H1 (cell line): ENCODE measurements around the gene GPHA2. TPM values are rescaled to one million over a fixed set of nuclear protein-coding genes. Genes with fewer than 3 reads are reported as not detected.

ENCODE experiments used
- CTCF ChIA-PET: fragments of 300-600 bp; sonication (Branson Sonifier 250); formaldehyde crosslinking; loops from one replicate; lab custom pipeline; 2021; ENCODE audit not compliant: partially characterized antibody; lab: Charles Lee
- POLR2A ChIA-PET: fragments of 300-600 bp; sonication (Branson Sonifier 250); formaldehyde crosslinking; loops from one replicate; lab custom pipeline; 2021; ENCODE audit warnings: inconsistent platforms; ENCODE audit not compliant: partially characterized antibody; lab: Charles Lee
- DNase-seq, 2 experiments: peaks; one replicate each; pipeline versions ENCODE4 v3.0.0 to v3.0.0-alpha.2; 2010 to 2022; ENCODE audit warnings: low spot score in 2 of 2, low read depth in 1 of 2, mixed read lengths in 1 of 2
- FAIRE-seq: peaks from 2 replicates; lab custom pipeline; 2011; peaks lifted over from hg19 to GRCh38; lab: Jason Lieb, UNC
- H2AFZ ChIP-seq: 2 replicates; pipeline ENCODE4 v1.8.1; 2012; ENCODE audit warnings: low read length, inconsistent platforms
- H2AK5ac ChIP-seq: 2 replicates; pipeline ENCODE4 v1.6.1; 2013; ENCODE audit warnings: low read depth, low read length
- H2BK120ac ChIP-seq: replicated peaks from 2 replicates; pipeline ENCODE3; 2013; ENCODE audit warnings: low read depth, low read length, inconsistent platforms
- H2BK12ac ChIP-seq: 2 replicates; pipeline ENCODE4 v1.6.1; 2013; ENCODE audit warnings: low read depth, low read length
- H2BK15ac ChIP-seq: 2 replicates; pipeline ENCODE4 v1.6.1; 2013; ENCODE audit warnings: low read length
- H2BK20ac ChIP-seq: 2 replicates; pipeline ENCODE4 v1.6.1; 2013; ENCODE audit warnings: low read length
- H2BK5ac ChIP-seq: 2 replicates; pipeline ENCODE4 v1.6.1; 2013; ENCODE audit warnings: low read depth, low read length
- H3K14ac ChIP-seq: 2 replicates; pipeline ENCODE4 v1.6.1; 2013; ENCODE audit warnings: inconsistent platforms; ENCODE audit not compliant: insufficient read length
- H3K18ac ChIP-seq: 2 replicates; pipeline ENCODE4 v1.6.1; 2013; ENCODE audit warnings: low read length; ENCODE audit errors: extremely low read depth
- H3K23ac ChIP-seq: 2 replicates; pipeline ENCODE4 v1.6.1; 2013; ENCODE audit warnings: inconsistent platforms; ENCODE audit not compliant: insufficient read length
- H3K23me2 ChIP-seq: 2 replicates; pipeline ENCODE4 v1.6.1; 2013; ENCODE audit warnings: low read depth, low read length
- H3K27ac ChIP-seq: 2 replicates; pipeline ENCODE4 v1.6.1; 2011; ENCODE audit warnings: low read depth, low read length, inconsistent platforms
- H3K27me3 ChIP-seq, 4 experiments: replicated peaks in 1 of 4; 1 replicate in 1 of 4; 2 replicates in 3 of 4; pipeline versions ENCODE4 v1.6.1 to v1.8.1; 2011 to 2013; ENCODE audit warnings: low read length in 3 of 4, mild to moderate bottlenecking in 3 of 4, inconsistent platforms in 2 of 4, mixed read lengths in 2 of 4, moderate library complexity in 1 of 4; ENCODE audit not compliant: control insufficient read depth in 3 of 4, insufficient read depth in 3 of 4; ENCODE audit errors: extremely low read depth in 1 of 4
- H3K36me3 ChIP-seq, 4 experiments: 2 replicates each; pipeline versions ENCODE4 v1.6.1 to v1.8.1; 2011 to 2013; ENCODE audit warnings: mild to moderate bottlenecking in 4 of 4, low read length in 3 of 4, moderate library complexity in 2 of 4, control low read depth in 1 of 4, inconsistent platforms in 1 of 4; ENCODE audit not compliant: insufficient read depth in 4 of 4, control insufficient read depth in 2 of 4
- H3K4ac ChIP-seq: replicated peaks from 2 replicates; pipeline ENCODE3; 2013; ENCODE audit warnings: low read length, low read depth, mixed read lengths, inconsistent platforms; ENCODE audit not compliant: insufficient read length
- H3K4me1 ChIP-seq, 4 experiments: replicated peaks in 1 of 4; 1 replicate in 1 of 4; 2 replicates in 3 of 4; pipeline versions ENCODE4 v1.6.1 to v1.8.1; 2011 to 2013; ENCODE audit warnings: low read length in 3 of 4, inconsistent platforms in 2 of 4, mixed read lengths in 1 of 4; ENCODE audit not compliant: insufficient read depth in 4 of 4, control insufficient read depth in 3 of 4
- H3K4me2 ChIP-seq, 2 experiments: 2 replicates each; pipeline versions ENCODE4 v1.6.1 to v1.8.1; 2011 to 2013; ENCODE audit warnings: low read depth in 2 of 2, low read length in 2 of 2, control low read depth in 1 of 2, inconsistent platforms in 1 of 2, mild to moderate bottlenecking in 1 of 2; ENCODE audit not compliant: insufficient read depth in 1 of 2
- H3K4me3 ChIP-seq, 4 experiments: fragments of 200-600, 300-600 bp in 1 of 4; sonication (generic), shearing (Covaris generic), sonication (Bioruptor Twin) in 1 of 4; 2 replicates each; pipeline versions ENCODE4 v1.5.1 to v1.8.1; 2011 to 2016; ENCODE audit warnings: low read length in 4 of 4, low read depth in 3 of 4, control low read depth in 2 of 4, inconsistent platforms in 2 of 4, mild to moderate bottlenecking in 2 of 4, mixed read lengths in 1 of 4, moderate library complexity in 1 of 4; ENCODE audit not compliant: insufficient read depth in 2 of 4; ENCODE audit errors: extremely low read depth in 1 of 4
- H3K56ac ChIP-seq: replicated peaks from 2 replicates; pipeline ENCODE3; 2013; ENCODE audit warnings: low read depth, mild to moderate bottlenecking, mixed read lengths, low read length, inconsistent platforms; ENCODE audit not compliant: insufficient read length
- H3K79me1 ChIP-seq: 2 replicates; pipeline ENCODE4 v1.6.1; 2013; ENCODE audit warnings: low read depth, low read length, control low read depth
- H3K79me2 ChIP-seq, 2 experiments: 2 replicates each; pipeline versions ENCODE4 v1.6.1 to v1.8.1; 2012 to 2013; ENCODE audit warnings: low read length in 2 of 2, mild to moderate bottlenecking in 2 of 2, inconsistent platforms in 1 of 2; ENCODE audit not compliant: insufficient read depth in 2 of 2, control insufficient read depth in 1 of 2
- H3K9ac ChIP-seq, 4 experiments: replicated peaks in 1 of 4; 1 replicate in 1 of 4; 2 replicates in 3 of 4; pipeline versions ENCODE4 v1.6.1 to v1.8.1; 2011 to 2013; ENCODE audit warnings: low read depth in 3 of 4, low read length in 3 of 4, control low read depth in 2 of 4, mild to moderate bottlenecking in 2 of 4, moderate library complexity in 2 of 4, inconsistent platforms in 1 of 4; ENCODE audit errors: extremely low read depth in 1 of 4
- H3K9me3 ChIP-seq, 2 experiments: 2 replicates each; pipeline versions ENCODE4 v1.6.1 to v1.8.1; 2012 to 2013; ENCODE audit warnings: mild to moderate bottlenecking in 2 of 2, moderate library complexity in 2 of 2, control low read depth in 1 of 2, inconsistent platforms in 1 of 2, low read depth in 1 of 2, low read length in 1 of 2, mixed read lengths in 1 of 2; ENCODE audit not compliant: insufficient read depth in 2 of 2
- H4K20me1 ChIP-seq, 2 experiments: replicated peaks in 1 of 2; 2 replicates each; pipeline versions ENCODE3 to v1.8.1; 2011 to 2013; ENCODE audit warnings: inconsistent platforms in 2 of 2, low read length in 2 of 2, mild to moderate bottlenecking in 1 of 2; ENCODE audit not compliant: insufficient read depth in 2 of 2, control insufficient read depth in 1 of 2
- H4K5ac ChIP-seq: 2 replicates; pipeline ENCODE4 v1.6.1; 2013; ENCODE audit warnings: low read length, low read depth, mixed read lengths, inconsistent platforms; ENCODE audit not compliant: insufficient read length
- H4K8ac ChIP-seq: 2 replicates; pipeline ENCODE4 v1.8.0; 2013; ENCODE audit warnings: mild to moderate bottlenecking, moderate library complexity, low read length, inconsistent platforms; ENCODE audit not compliant: insufficient read depth; ENCODE audit errors: extremely low read depth
- H4K91ac ChIP-seq: replicated peaks from 2 replicates; pipeline ENCODE3; 2013; ENCODE audit warnings: low read length, mixed read lengths, inconsistent platforms; ENCODE audit not compliant: insufficient read length
- ASH2L ChIP-seq: fragments of 200-600, 300-600 bp; sonication (generic); IDR thresholded peaks from one replicate; pipeline ENCODE4 v1.7.1; 2017; ENCODE audit warnings: low read length
- GABPA ChIP-seq: IDR thresholded peaks from 2 replicates; pipeline ENCODE4 v1.6.1; 2011; ENCODE audit warnings: mild to moderate bottlenecking, low read length, moderate library complexity, borderline replicate concordance; ENCODE audit not compliant: insufficient read depth
- JUND ChIP-seq: IDR thresholded peaks from 2 replicates; pipeline ENCODE4 v1.6.1; 2011; ENCODE audit warnings: mild to moderate bottlenecking, improper control_type of control experiment, low read length
- NRF1 ChIP-seq: IDR thresholded peaks from 2 replicates; pipeline ENCODE4 v1.6.1; 2011; ENCODE audit warnings: mild to moderate bottlenecking, low read depth, low read length, improper control_type of control experiment
- RBBP5 ChIP-seq: IDR thresholded peaks from 2 replicates; pipeline ENCODE4 v1.7.1; 2012; ENCODE audit warnings: low read depth, mild to moderate bottlenecking, inconsistent platforms, low read length, moderate library complexity, borderline replicate concordance
- RNF2 ChIP-seq: fragments of 200-900, 300-1000 bp; sonication (generic); IDR thresholded peaks from 2 replicates; pipeline ENCODE4 v1.7.1; 2016; ENCODE audit warnings: borderline replicate concordance, low read depth, mild to moderate bottlenecking, antibody characterized with exemption, low read length; ENCODE audit not compliant: poor library complexity, severe bottlenecking; ENCODE audit errors: missing control alignments
- TAF7 ChIP-seq: optimal IDR thresholded peaks from 2 replicates; pipeline ENCODE3; 2011; ENCODE audit warnings: low read depth, mild to moderate bottlenecking, inconsistent platforms, low read length, moderate library complexity, borderline replicate concordance
- WGBS, 2 experiments: shearing (Covaris generic) in 1 of 2; methylation state at CpG; one replicate each; pipeline versions ENCODE4 v1.1.6 to v1.1.7; 2013 to 2015; ENCODE audit warnings: low lambda C conversion rate in 2 of 2, mixed read lengths in 2 of 2, inconsistent platforms in 1 of 2, low coverage in 1 of 2, missing lambda C conversion rate in 1 of 2; ENCODE audit not compliant: insufficient replicate concordance in 2 of 2, insufficient coverage in 1 of 2, insufficient read length in 1 of 2; ENCODE audit errors: extremely low coverage in 1 of 2, missing lambda C conversion rate in 1 of 2; 5-methylcytosine and 5-hydroxymethylcytosine counted together
- polyA plus RNA-seq, 7 experiments: library from polyadenylated mRNA; depleted of rRNA in 3 of 7; stranded (reverse) in 5 of 7; unstranded in 2 of 7; fragments of >200 nt in 5 of 7; fragments of 200-250 nt in 2 of 7; gene quantifications; 1 replicate in 5 of 7; 2 replicates in 1 of 7; 4 replicates in 1 of 7; pipeline versions ENCODE4 v1.2.1 to v1.2.3, GENCODE V29; 2011 to 2013; ENCODE audit warnings: missing spikeins in 2 of 7, mixed read lengths in 2 of 7
- total RNA-seq: library from RNA; stranded (reverse); fragmentation: NEBNext Ultra II Directional; extraction: Animal tissue kit (Norgen Biotek cat#: 25700); gene quantifications from 2 replicates; pipeline ENCODE4 v1.2.1, GENCODE V29; 2021

GPHA2 gene
- total and polyA plus RNA-seq, 2 of the 8 experiments (the other 6 are each of a cell fraction or from before 2014, with no cell fraction given), result 0.97 to 4.4 TPM

- no peak overlapping the region for H3K27ac ChIP-seq
- H2BK120ac ChIP-seq, result no peak overlapping the region
- no peak overlapping the region for H2AFZ ChIP-seq
- POLR2A ChIA-PET, result interaction anchor here (1.3 to 1.5 kb wide), 2 partner anchors 14 to 50 kb away, joined by 3 to 4 read pairs; no protein-coding TSS in a partner anchor
- no peak overlapping the region for H4K91ac ChIP-seq
- H4K20me1 ChIP-seq, result peaks cover 0 to 3% of the 10 kb centered on the region in 2 experiments
- no peak overlapping the region for H3K4ac ChIP-seq
- H3K9ac ChIP-seq, result no peak overlapping the region
- no peak overlapping the region for H3K56ac ChIP-seq
- 92% methylated on average over 12 of the region's 19 CpGs; no CpG with 5 or more reads in 1 of the 2 experiments for WGBS, 2 experiments
- H2BK5ac ChIP-seq, result no peak overlapping the region
- no peak overlapping the region for H3K18ac ChIP-seq
- DNase-seq, result no peak
- no peak overlapping the region for H3K23ac ChIP-seq
- no peak overlapping the region for H2AK5ac ChIP-seq
- H2BK20ac ChIP-seq, result no peak overlapping the region
- H4K8ac ChIP-seq, result no peak overlapping the region
- CTCF ChIA-PET, result interaction anchor here (0.8 to 32.2 kb wide), 6 partner anchors 10 to 43 kb away, joined by 4 to 1058 read pairs (median 13); partner anchors contain the start of genes CDC42BPG and EHD1
- H3K79me1 ChIP-seq, result no peaks in the 10 kb centered on the region
- no peak overlapping the region for H3K4me2 ChIP-seq
- no peak for TF ChIP-seq JUND
- no peak for TF ChIP-seq ASH2L
- TF ChIP-seq NRF1, result no peak
- TF ChIP-seq RBBP5, result no peak
- no peak for TF ChIP-seq RNF2
- TF ChIP-seq GABPA, result no peak
- no peak for TF ChIP-seq TAF7
- H3K36me3 ChIP-seq, result peaks cover 0 to 14% (median 1%) of the 10 kb centered on the region in 4 experiments; a peak in 3 of 8 replicates
- H2BK12ac ChIP-seq, result no peak overlapping the region
- H3K23me2 ChIP-seq, result no peaks in the 10 kb centered on the region
- H2BK15ac ChIP-seq, result no peak overlapping the region
- FAIRE-seq, result no peak
- H3K4me1 ChIP-seq, result peaks cover 0 to 2% (median under 1%) of the 10 kb centered on the region in 4 experiments; a peak in 2 of 7 replicates
- H3K79me2 ChIP-seq, result no peaks in the 10 kb centered on the region
- no peak overlapping the region for H3K4me3 ChIP-seq
- H3K27me3 ChIP-seq, result no peaks in the 10 kb centered on the region
- H4K5ac ChIP-seq, result no peak overlapping the region
- H3K9me3 ChIP-seq, result no peaks in the 10 kb centered on the region
- no peak overlapping the region for H3K14ac ChIP-seq
Measured at GRCh38 chr11:64897381-64898075, 38.2 kb downstream of the GPHA2 start.
